PFSK-1 (cell line): ENCODE results near the gene POU2AF1.

Source experiments
- POLR2AphosphoS5 ChIP-seq: IDR thresholded peaks from 2 replicates; pipeline ENCODE4 v1.6.1; 2012; ENCODE audit warnings: low read depth, mild to moderate bottlenecking, control low read depth, low read length, moderate library complexity
- TF ChIP-seq, protein P1 (sequence below), 2 experiments: IDR thresholded peaks; 2 replicates each; pipeline versions ENCODE4 v1.6.1 to v1.8.0; 2011 to 2012; ENCODE audit warnings: low read depth in 2 of 2, low read length in 2 of 2, control low read depth in 1 of 2, inconsistent platforms in 1 of 2, mild to moderate bottlenecking in 1 of 2, moderate library complexity in 1 of 2; ENCODE audit not compliant: insufficient read depth in 1 of 2

DNA sequence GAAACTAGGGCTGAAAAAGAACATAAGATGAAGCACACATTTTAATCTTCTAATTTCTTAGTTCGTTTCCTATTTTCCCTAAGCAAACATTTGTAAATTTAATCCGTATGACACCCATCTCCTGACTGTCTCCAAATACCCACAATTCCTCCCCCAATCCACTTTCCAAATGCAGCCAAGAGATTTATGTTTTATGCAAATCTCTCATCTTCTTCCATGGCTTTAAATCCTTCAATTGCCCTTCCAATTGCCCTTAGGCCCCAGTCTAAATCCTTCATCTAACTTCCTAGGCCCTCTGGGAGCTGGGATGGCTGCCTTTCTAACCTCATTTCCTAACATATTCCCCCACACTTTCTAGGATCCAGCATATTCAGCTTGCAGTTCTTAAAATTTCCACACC is 18.0 kb upstream of the POU2AF1 start:
- TF ChIP-seq, protein P1, sequence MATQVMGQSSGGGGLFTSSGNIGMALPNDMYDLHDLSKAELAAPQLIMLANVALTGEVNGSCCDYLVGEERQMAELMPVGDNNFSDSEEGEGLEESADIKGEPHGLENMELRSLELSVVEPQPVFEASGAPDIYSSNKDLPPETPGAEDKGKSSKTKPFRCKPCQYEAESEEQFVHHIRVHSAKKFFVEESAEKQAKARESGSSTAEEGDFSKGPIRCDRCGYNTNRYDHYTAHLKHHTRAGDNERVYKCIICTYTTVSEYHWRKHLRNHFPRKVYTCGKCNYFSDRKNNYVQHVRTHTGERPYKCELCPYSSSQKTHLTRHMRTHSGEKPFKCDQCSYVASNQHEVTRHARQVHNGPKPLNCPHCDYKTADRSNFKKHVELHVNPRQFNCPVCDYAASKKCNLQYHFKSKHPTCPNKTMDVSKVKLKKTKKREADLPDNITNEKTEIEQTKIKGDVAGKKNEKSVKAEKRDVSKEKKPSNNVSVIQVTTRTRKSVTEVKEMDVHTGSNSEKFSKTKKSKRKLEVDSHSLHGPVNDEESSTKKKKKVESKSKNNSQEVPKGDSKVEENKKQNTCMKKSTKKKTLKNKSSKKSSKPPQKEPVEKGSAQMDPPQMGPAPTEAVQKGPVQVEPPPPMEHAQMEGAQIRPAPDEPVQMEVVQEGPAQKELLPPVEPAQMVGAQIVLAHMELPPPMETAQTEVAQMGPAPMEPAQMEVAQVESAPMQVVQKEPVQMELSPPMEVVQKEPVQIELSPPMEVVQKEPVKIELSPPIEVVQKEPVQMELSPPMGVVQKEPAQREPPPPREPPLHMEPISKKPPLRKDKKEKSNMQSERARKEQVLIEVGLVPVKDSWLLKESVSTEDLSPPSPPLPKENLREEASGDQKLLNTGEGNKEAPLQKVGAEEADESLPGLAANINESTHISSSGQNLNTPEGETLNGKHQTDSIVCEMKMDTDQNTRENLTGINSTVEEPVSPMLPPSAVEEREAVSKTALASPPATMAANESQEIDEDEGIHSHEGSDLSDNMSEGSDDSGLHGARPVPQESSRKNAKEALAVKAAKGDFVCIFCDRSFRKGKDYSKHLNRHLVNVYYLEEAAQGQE (IDR thresholded peaks at IDR 0.05; ENCODE audit: insufficient read depth in 1 of 2, low read depth in 2 of 2, low read length in 2 of 2), result no peak
- no peak for TF ChIP-seq POLR2AphosphoS5
